B cell (primary cell): ENCODE data around the gene TMEM185B. TPM values are rescaled to one million over a fixed set of nuclear protein-coding genes. Genes with fewer than 3 reads are reported as not detected.

ENCODE experiments used
- ATAC-seq: fragments of 200-7000 bp; cut with Tn5 transposase; one replicate; pipeline ENCODE4 v1.10.0; 2021; ENCODE audit warnings: low read depth, mild to moderate bottlenecking, moderate number of reproducible peaks, moderate library complexity
- CTCF ChIA-PET: fragments of 350-600 bp; sonication (Branson Sonifier 250); formaldehyde crosslinking; loops from one replicate; lab custom pipeline; 2021; ENCODE audit warnings: antibody characterized with exemption, inconsistent platforms; lab: Charles Lee
- POLR2A ChIA-PET: fragments of 350-600 bp; sonication (Branson Sonifier 250); formaldehyde crosslinking; loops from one replicate; lab custom pipeline; 2021; ENCODE audit warnings: antibody characterized with exemption; lab: Charles Lee
- DNase-seq: peaks from one replicate; pipeline ENCODE4 v3.0.0; 2013
- H2AFZ ChIP-seq: 2 replicates; pipeline ENCODE4 v1.6.1; 2012; ENCODE audit warnings: mild to moderate bottlenecking, low read depth, low read length; ENCODE audit not compliant: insufficient read depth, poor library complexity, severe bottlenecking
- H3K27ac ChIP-seq, 2 donors: 1 replicate in 1 of 2; 2 replicates in 1 of 2; pipeline ENCODE4 v1.5.1; 2012 to 2013; ENCODE audit warnings: low read length in 2 of 2, mild to moderate bottlenecking in 2 of 2, moderate library complexity in 1 of 2
- H3K27me3 ChIP-seq, 4 experiments: fragments of 200-600 bp in 1 of 4; sonication (generic) in 1 of 4; replicated peaks in 1 of 4; 1 replicate in 2 of 4; 2 replicates in 2 of 4; pipeline versions ENCODE4 v1.6.1 to v1.7.0; 2013 to 2016; ENCODE audit warnings: low read length in 3 of 4, mild to moderate bottlenecking in 2 of 4, mixed read lengths in 1 of 4, moderate library complexity in 1 of 4; ENCODE audit not compliant: insufficient read depth in 4 of 4, control insufficient read depth in 3 of 4; ENCODE audit errors: control extremely low read depth in 1 of 4
- H3K36me3 ChIP-seq, 2 experiments: replicated peaks in 1 of 2; 1 replicate in 1 of 2; 2 replicates in 1 of 2; pipeline versions ENCODE4 v1.6.1 to v1.7.1; 2013; ENCODE audit warnings: low read length in 1 of 2; ENCODE audit not compliant: insufficient read depth in 2 of 2, control insufficient read depth in 1 of 2; ENCODE audit errors: control extremely low read depth in 1 of 2, extremely low read depth in 1 of 2
- H3K4me1 ChIP-seq, 2 donors: fragments of 200-600 bp in 1 of 2; sonication (generic) in 1 of 2; 1 replicate in 1 of 2; 2 replicates in 1 of 2; pipeline versions ENCODE4 v1.5.1 to v1.6.1; 2013 to 2017; ENCODE audit warnings: low read length in 2 of 2; ENCODE audit not compliant: control insufficient read depth in 2 of 2, insufficient read depth in 2 of 2
- H3K4me2 ChIP-seq: replicated peaks from 2 replicates; pipeline ENCODE3; 2012; ENCODE audit warnings: mild to moderate bottlenecking, low read depth, low read length; ENCODE audit not compliant: poor library complexity, severe bottlenecking
- H3K4me3 ChIP-seq, 5 experiments: fragments of 200-600 bp in 1 of 5; sonication (generic) in 1 of 5; 1 replicate in 3 of 5; 2 replicates in 2 of 5; pipeline versions ENCODE4 v1.5.1 to v1.7.0; 2011 to 2016; ENCODE audit warnings: low read length in 4 of 5, mild to moderate bottlenecking in 4 of 5, low read depth in 2 of 5, control low read depth in 1 of 5, moderate library complexity in 1 of 5; ENCODE audit not compliant: insufficient read depth in 1 of 5; ENCODE audit errors: control extremely low read depth in 1 of 5, extremely low read depth in 1 of 5
- H3K79me2 ChIP-seq: fragments of 200-600 bp; sonication (generic); one replicate; pipeline ENCODE4 v1.6.0; 2016; ENCODE audit warnings: low read length; ENCODE audit not compliant: control insufficient read depth, insufficient read depth
- H3K9ac ChIP-seq: fragments of 200-600 bp; sonication (generic); 2 replicates; pipeline ENCODE4 v1.6.1; 2017; ENCODE audit warnings: mild to moderate bottlenecking, low read length, moderate library complexity
- H3K9me3 ChIP-seq, 3 donors: one replicate each; pipeline versions ENCODE4 v1.6.1 to v1.7.1; 2013; ENCODE audit warnings: low read length in 2 of 3; ENCODE audit not compliant: control insufficient read depth in 2 of 3, insufficient read depth in 1 of 3; ENCODE audit errors: control extremely low read depth in 1 of 3
- H4K20me1 ChIP-seq: 2 replicates; pipeline ENCODE4 v1.6.0; 2012; ENCODE audit warnings: mild to moderate bottlenecking, low read length; ENCODE audit not compliant: insufficient read depth, control insufficient read depth, poor library complexity, severe bottlenecking
- H3K27ac Mint-ChIP-seq: one replicate; pipeline ENCODE4 v1.8.0; 2021; ENCODE audit warnings: mixed read lengths
- H3K27me3 Mint-ChIP-seq: one replicate; pipeline ENCODE4 v1.8.0; 2021; ENCODE audit warnings: mixed read lengths
- H3K4me1 Mint-ChIP-seq: one replicate; pipeline ENCODE4 v1.8.0; 2021; ENCODE audit warnings: mixed read lengths
- H3K4me3 Mint-ChIP-seq: one replicate; pipeline ENCODE4 v1.8.0; 2021; ENCODE audit warnings: mixed read lengths
- H3K9me3 Mint-ChIP-seq: one replicate; pipeline ENCODE4 v1.8.0; 2022; ENCODE audit warnings: mixed read lengths; ENCODE audit not compliant: insufficient read depth
- EZH2 ChIP-seq: IDR thresholded peaks from 2 replicates; pipeline ENCODE4 v1.6.1; 2012; ENCODE audit warnings: borderline replicate concordance, low read depth, mild to moderate bottlenecking, moderate library complexity, low read length; ENCODE audit not compliant: insufficient read depth, poor library complexity, severe bottlenecking
- WGBS: methylation state at CpG from one replicate; pipeline ENCODE4 v1.1.5; 2013; ENCODE audit warnings: missing lambda C conversion rate; ENCODE audit not compliant: insufficient coverage; 5-methylcytosine and 5-hydroxymethylcytosine counted together
- intact Hi-C: fragments of 100-400 bp; cut with micrococcal nuclease; formaldehyde crosslinking; loops from one replicate; pipeline ENCODE4 v1.10.0; 2022
- polyA plus RNA-seq: library from polyadenylated mRNA; depleted of rRNA; stranded (reverse); fragments of >200 nt; gene quantifications from 2 replicates; pipeline ENCODE4 v1.2.3, GENCODE V29; 2012
- total RNA-seq, 2 donors: library from RNA; stranded (reverse); fragments of 120-200 nt in 1 of 2; gene quantifications; 1 replicate in 1 of 2; 2 replicates in 1 of 2; pipeline versions ENCODE4 v1.2.3 to v1.2.4, GENCODE V29; 2013 to 2022
- TF ChIP-seq, protein P1 (sequence below): fragments of 200-600 bp; IDR thresholded peaks from one replicate; pipeline ENCODE4 v1.8.0; 2022; ENCODE audit warnings: antibody characterized with exemption, mild to moderate bottlenecking

Gene TMEM185B
- total and polyA plus RNA-seq, 2 donors (not counting 1 experiment from before 2014, with no cell fraction given): 29.6 to 36.4 TPM

DNA sequence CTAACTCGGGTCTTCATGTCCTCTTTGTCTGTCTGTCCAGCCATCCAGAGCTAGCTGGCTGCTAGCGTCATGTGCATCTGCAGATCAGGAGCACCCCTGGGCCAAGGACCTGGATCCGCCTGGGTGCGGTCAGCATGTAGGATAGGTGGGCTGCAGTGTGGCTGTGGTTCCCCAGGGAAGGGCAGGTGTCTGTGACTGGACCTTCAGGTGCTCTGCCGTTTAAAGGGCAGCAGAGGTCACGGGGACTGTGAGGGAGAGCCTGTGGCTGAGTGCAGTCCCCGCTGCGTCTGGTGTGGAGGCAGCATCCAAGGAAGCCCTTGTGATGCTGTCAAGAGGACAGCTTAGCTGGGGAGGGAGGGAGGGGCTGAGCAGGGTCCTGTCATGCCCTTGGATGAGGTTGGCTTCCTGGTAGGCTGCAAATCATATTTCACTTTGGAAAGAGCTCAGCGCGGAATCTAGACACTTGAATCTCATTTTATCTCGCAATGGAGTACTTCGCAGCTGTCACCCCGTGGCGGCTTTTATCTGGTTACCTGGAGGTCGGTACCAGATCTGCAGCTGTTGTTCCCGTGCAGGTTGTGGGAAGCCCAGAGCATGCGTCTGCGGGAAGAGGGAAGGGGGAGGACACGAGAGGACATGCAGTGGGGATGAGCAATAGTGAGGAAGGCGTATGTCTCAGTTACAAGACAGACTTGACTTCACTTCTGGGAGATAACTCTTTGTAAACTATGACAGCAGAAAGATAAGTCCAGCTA lies 23.5 kb upstream of the TMEM185B start:
- Mint-ChIP-seq H3K27me3 (peaks cover 14% of the 10 kb centered on the region), H3K4me1 (peaks cover 13% of the 10 kb centered on the region), H3K27ac (no peak overlapping the region), H3K9me3 (peaks cover 3% of the 10 kb centered on the region), H3K4me3 (no peak overlapping the region)
- ATAC-seq: no peak
- DNase-seq: no peak
- Histone ChIP-seq H3K36me3 (no peaks in the 10 kb centered on the region), H3K79me2 (peaks cover 5% of the 10 kb centered on the region), H3K4me2 (no peak overlapping the region), H3K9me3 (peaks cover 0 to 12% (median 0%) of the 10 kb centered on the region in 3 donors), H2AFZ (no peak overlapping the region), H3K4me1 (peaks cover 17 to 18% of the 10 kb centered on the region in 2 donors), H3K27ac (no peak overlapping the region), H3K27me3 (peaks cover 0 to 9% (median 2%) of the 10 kb centered on the region in 4 experiments), H3K9ac (no peak overlapping the region), H3K4me3 (no peak overlapping the region), H4K20me1 (no peaks in the 10 kb centered on the region)
- intact Hi-C loops: no loop called here
- ChIA-PET CTCF (interaction anchor here (3.6 kb wide), 1 partner anchor 67 kb away, joined by 15 read pairs; no protein-coding TSS in a partner anchor), POLR2A (no interaction called here)
- TF ChIP-seq, protein P1, sequence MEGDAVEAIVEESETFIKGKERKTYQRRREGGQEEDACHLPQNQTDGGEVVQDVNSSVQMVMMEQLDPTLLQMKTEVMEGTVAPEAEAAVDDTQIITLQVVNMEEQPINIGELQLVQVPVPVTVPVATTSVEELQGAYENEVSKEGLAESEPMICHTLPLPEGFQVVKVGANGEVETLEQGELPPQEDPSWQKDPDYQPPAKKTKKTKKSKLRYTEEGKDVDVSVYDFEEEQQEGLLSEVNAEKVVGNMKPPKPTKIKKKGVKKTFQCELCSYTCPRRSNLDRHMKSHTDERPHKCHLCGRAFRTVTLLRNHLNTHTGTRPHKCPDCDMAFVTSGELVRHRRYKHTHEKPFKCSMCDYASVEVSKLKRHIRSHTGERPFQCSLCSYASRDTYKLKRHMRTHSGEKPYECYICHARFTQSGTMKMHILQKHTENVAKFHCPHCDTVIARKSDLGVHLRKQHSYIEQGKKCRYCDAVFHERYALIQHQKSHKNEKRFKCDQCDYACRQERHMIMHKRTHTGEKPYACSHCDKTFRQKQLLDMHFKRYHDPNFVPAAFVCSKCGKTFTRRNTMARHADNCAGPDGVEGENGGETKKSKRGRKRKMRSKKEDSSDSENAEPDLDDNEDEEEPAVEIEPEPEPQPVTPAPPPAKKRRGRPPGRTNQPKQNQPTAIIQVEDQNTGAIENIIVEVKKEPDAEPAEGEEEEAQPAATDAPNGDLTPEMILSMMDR: no peak
- TF ChIP-seq EZH2: no peak
- 94% methylated on average over 18 of the region's 20 CpGs for WGBS
